Ascending aorta (tissue), 2 donors: ENCODE results near the gene DYRK2. TPM values are rescaled to one million over a fixed set of nuclear protein-coding genes. Genes with fewer than 3 reads are reported as not detected.

Source experiments
- DNase-seq, 2 donors: peaks; one replicate each; pipeline ENCODE4 v3.0.0-alpha.2; 2019; ENCODE audit warnings: low spot score in 2 of 2
- H3K27ac ChIP-seq, 2 donors: fragments of 200-600 bp; sonication (generic); one replicate each; pipeline ENCODE4 v1.5.1; 2016 to 2017; ENCODE audit warnings: mild to moderate bottlenecking in 1 of 2
- H3K27me3 ChIP-seq: fragments of 200-600 bp; sonication (generic); one replicate; pipeline ENCODE4 v1.5.1; 2017
- H3K36me3 ChIP-seq, 2 donors: fragments of 200-600 bp; sonication (generic); one replicate each; pipeline ENCODE4 v1.5.1; 2016
- H3K4me1 ChIP-seq, 2 donors: fragments of 200-600 bp; sonication (generic); one replicate each; pipeline ENCODE4 v1.5.1; 2016 to 2017; ENCODE audit warnings: mild to moderate bottlenecking in 1 of 2
- H3K4me3 ChIP-seq, 2 donors: fragments of 200-600 bp; sonication (generic); one replicate each; pipeline ENCODE4 v1.5.1; 2016 to 2017; ENCODE audit warnings: mild to moderate bottlenecking in 1 of 2
- H3K9me3 ChIP-seq, 2 donors: fragments of 200-600 bp; sonication (generic); one replicate each; pipeline ENCODE4 v1.5.1; 2016
- CTCF ChIP-seq, 3 experiments: fragments of 200-600 bp in 2 of 3; fragments of 450-650 bp in 1 of 3; sonication (generic) in 2 of 3; IDR thresholded peaks; one replicate each; pipeline ENCODE4 v1.5.1; 2016 to 2019; ENCODE audit warnings: antibody characterized with exemption in 3 of 3, mild to moderate bottlenecking in 1 of 3, moderate library complexity in 1 of 3
- intact Hi-C: fragments of 100-400 bp; cut with DNase I; formaldehyde crosslinking; loops from one replicate; pipeline ENCODE4 v1.15.1; 2023
- total RNA-seq: library from RNA; depleted of rRNA; stranded (reverse); fragments of >200 nt; gene quantifications from one replicate; pipeline ENCODE4 v1.1.0, GENCODE V29; 2016

Gene DYRK2
- total RNA-seq, 1 donor from 2014 or later, result 40.1 TPM

GRCh38 chr12:67633708-67634107 is 14.8 kb upstream of the DYRK2 start:
- no peaks in the 10 kb centered on the region for H3K36me3 ChIP-seq
- H3K4me3 ChIP-seq, result no peak overlapping the region
- intact Hi-C loops, result no loop called here
- H3K27ac ChIP-seq, result no peak overlapping the region
- DNase-seq, result no peak
- no peaks in the 10 kb centered on the region for H3K27me3 ChIP-seq
- H3K9me3 ChIP-seq, result no peaks in the 10 kb centered on the region
- H3K4me1 ChIP-seq, result peaks cover 3 to 7% of the 10 kb centered on the region in 2 donors
- TF ChIP-seq CTCF (IDR thresholded peaks at IDR 0.05), result no peak

DNA sequence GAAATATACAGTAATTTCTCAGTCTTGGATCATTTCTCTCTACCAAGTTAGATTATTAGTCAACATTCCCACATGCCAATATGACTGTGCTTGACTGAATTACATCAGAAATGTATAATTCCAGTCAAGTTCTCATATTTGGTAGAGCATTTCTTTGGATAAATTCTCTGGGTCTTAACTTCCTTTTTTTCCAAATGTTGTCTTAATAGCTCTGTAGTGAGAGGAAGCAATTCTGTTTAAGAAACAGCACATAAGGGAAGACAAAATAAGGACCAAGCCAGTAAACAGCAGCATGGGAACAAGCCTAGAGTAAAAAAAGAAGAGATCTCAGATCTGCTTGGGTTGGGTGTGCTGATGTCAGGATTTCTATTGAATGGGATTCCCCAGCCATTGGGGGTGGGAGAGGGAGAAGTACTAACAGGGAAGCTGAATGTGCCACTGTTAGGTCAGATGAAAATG is 14.2 kb upstream of the DYRK2 start:
- intact Hi-C loops, result no loop called here
- H3K27ac ChIP-seq, result no peak overlapping the region
- H3K4me1 ChIP-seq, result peaks cover 3 to 7% of the 10 kb centered on the region in 2 donors
- H3K27me3 ChIP-seq, result no peaks in the 10 kb centered on the region
- no peak for TF ChIP-seq CTCF (IDR thresholded peaks at IDR 0.05)
- DNase-seq, result no peak
- no peaks in the 10 kb centered on the region for H3K36me3 ChIP-seq
- no peak overlapping the region for H3K4me3 ChIP-seq
- no peaks in the 10 kb centered on the region for H3K9me3 ChIP-seq

DNA sequence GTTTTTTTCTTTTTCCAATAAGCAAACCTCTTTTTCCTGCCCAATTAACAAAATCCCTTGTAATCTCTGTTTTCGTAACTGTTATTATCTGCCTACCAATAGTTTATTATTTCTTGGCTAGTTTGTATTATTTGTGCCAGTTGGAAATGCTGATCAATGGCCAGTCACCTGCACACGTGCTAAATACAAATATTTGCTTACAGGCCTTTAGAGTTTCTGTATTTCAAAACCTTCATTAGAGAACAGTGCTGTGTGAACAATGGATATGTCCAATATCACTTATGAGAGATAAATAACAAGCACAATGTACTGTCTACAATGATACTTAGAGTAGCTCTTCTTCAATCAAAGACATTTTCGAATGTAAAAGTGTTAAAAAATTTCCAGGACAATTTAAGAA is 10.8 kb upstream of the DYRK2 start:
- intact Hi-C loops, result no loop called here

DNA sequence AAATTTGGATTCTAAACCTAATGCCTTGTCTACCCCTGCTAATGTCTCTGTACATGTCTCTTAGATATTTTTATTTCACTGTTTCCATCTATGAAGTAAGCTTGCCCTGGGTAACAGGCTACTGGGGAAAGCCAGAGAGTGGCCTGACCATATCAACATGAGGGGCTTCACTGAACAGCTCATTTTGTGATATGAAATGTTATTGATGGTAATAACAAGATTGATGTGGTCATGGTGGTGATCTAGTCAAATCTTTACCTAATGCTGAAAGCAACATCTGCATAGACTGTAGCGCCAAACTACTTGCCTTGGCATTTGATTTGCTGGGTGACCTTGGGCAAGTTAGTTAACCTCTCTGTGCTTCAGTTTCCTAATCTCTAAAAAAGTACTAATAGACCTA is 9.9 kb upstream of the DYRK2 start:
- Histone ChIP-seq H3K27me3 (no peaks in the 10 kb centered on the region), H3K4me1 (no peaks in the 10 kb centered on the region), H3K27ac (no peak overlapping the region), H3K4me3 (no peak overlapping the region), H3K9me3 (no peaks in the 10 kb centered on the region), H3K36me3 (no peaks in the 10 kb centered on the region)
- DNase-seq, result no peak
- TF ChIP-seq CTCF (IDR thresholded peaks at IDR 0.05), result no peak
- intact Hi-C loops, result no loop called here

More for the DNA sequence above, 10.8 kb upstream of the DYRK2 start:
- Histone ChIP-seq H3K27ac (no peak overlapping the region), H3K36me3 (no peaks in the 10 kb centered on the region), H3K4me3 (no peak overlapping the region), H3K4me1 (no peaks in the 10 kb centered on the region), H3K9me3 (no peaks in the 10 kb centered on the region), H3K27me3 (no peaks in the 10 kb centered on the region)
- no peak for DNase-seq
- TF ChIP-seq CTCF (IDR thresholded peaks at IDR 0.05), result no peak

DNA sequence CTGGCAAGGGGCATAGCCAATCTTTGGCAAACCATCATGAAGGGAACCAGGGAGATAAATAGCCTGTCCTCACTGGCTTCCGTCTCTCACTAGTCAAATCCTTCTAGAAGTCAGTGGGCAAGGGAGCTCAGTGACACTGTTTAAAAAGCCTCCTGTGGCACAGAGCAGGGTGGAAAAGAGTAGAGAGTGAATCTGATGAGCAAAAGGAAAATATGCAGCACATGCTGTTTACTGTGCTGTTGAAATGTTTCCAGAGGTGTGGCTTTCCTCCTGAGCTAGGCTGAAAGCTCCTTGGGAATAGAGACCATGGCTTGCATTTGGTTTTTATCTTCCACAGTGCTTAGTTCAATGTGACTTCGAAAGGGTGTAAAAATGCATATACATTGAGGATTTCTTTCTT is 7.7 kb upstream of the DYRK2 start:
- no peak overlapping the region for H3K27ac ChIP-seq
- intact Hi-C loops, result loop anchor here (10.0 kb wide), 1 partner anchor 274 kb away; no protein-coding TSS in a partner anchor

More for the DNA sequence above, 7.7 kb upstream of the DYRK2 start:
- Histone ChIP-seq H3K4me3 (no peak overlapping the region), H3K27me3 (no peaks in the 10 kb centered on the region), H3K36me3 (no peaks in the 10 kb centered on the region), H3K9me3 (no peaks in the 10 kb centered on the region), H3K4me1 (no peaks in the 10 kb centered on the region)
- no peak for TF ChIP-seq CTCF (IDR thresholded peaks at IDR 0.05)
- DNase-seq, result no peak
